Measurements from ENCODE around the gene CDH12.
"Not testable (repeated sequence)": the region's sequence is repeated elsewhere in the genome, so short reads cannot be mapped to it uniquely, and the experiment has no call there.

The CDH12 gene

DNA sequence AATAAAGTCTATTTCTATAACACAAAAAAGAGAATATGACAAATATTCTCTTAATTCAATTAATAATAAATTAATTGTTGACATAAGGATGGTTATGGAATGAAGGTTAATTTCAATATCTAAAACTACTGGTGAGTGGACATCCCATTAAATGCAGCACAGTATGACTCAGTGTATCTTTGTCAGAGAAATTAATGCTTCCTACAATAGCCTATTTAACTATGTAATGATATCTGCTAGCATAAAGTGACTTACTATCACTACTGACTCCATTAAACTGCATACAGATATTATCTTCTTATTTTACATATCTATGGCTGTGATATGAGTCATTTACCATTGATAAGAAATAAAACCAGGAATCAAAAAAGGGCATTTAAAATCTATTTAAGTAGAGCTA lies 298.7 kb downstream of the CDH12 start:
- DNase-seq = no peak

DNA sequence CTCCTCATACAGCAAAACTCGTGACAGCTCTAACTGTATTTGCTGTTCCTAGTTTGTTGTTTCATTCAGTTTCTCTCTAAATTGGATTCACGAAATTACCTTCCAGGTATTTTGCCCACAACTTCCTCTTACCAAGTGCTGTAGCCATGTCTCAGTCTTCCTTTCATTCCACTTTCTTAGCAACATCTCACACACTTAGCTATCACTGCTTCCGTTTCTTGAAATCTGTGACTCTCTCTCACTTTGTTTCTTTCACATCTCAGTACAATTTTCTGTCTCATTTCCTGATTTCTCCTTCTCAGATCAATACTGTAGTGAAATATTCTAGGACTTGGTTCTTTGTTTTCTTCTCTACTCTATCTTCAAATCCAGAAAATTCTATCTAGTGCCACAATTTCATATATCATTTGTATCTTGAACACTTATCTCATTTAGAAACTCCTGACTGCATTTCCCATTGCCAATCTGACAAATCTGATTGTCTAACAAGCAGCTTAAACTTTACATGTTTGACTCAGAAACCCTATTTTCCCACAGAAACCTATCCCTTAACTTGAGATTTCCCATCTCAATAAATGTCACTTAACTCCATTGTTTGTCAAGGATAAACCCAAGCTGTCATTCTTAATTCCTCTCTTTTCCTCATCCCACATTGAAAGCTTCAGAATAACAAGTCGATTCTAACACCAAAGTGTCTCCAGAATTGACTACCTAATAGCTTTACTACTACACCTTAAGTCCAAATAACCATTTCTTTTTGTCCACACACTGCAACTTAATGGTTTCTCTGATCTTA lies 303.1 kb downstream of the CDH12 start:
- no peak for DNase-seq

GRCh38 chr5:22542340-22542739 lies 310.8 kb downstream of the CDH12 start:
- no peak for DNase-seq

GRCh38 chr5:22541037-22541436 lies 312.1 kb downstream of the CDH12 start:
- DNase-seq = no peak

DNA sequence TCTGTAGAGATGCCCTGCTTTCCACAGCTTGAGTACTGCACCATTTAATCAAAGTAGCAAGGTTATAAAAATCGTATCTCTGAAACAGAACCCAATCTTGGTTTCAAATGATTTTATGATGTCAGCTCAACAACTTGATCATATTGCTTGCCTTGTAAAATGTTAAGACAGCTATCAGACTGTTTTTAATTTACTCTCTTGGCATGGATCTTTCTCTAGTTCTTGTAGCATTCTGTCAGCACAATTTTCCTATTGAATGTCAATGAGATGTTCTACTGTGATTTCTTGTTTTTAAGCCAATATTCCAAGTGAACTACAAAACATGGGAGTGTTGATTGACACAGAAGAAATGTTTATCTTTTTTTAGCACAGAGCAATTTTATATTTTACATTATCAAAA lies 313.4 kb downstream of the CDH12 start:
- no peak for DNase-seq

- no peak for DNase-seq
Measured at GRCh38 chr5:22531986-22532385, 321.2 kb downstream of the CDH12 start.

DNA sequence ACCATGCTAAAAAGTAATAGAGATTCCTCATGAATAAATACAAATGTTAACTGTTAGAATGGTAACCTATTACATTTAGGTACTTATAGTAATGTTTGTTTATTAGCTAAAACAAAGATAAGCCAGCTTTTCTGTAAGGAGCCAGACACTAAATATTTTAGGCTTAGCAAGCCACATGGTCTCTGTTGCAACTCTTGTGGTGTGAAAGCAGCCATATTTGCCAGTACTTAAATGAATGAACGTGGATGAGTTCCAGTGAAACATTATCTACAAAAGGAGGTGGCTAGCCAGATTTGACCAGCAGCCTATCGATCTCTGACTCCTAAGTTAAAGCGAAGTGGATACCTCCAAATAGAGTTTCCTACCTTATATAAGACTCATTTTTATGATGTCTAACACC lies 331.6 kb downstream of the CDH12 start:
- no peak for DNase-seq

- DNase-seq = not testable (repeated sequence)
Measured at GRCh38 chr5:22516497-22516896, 336.6 kb downstream of the CDH12 start.

GRCh38 chr5:22514231-22514630 lies 338.9 kb downstream of the CDH12 start:
- DNase-seq = no peak

GRCh38 chr5:22505891-22506290 lies 347.3 kb downstream of the CDH12 start:
- DNase-seq = no peak

GRCh38 chr5:22504411-22504810 lies 348.7 kb downstream of the CDH12 start:
- no peak for DNase-seq

DNA sequence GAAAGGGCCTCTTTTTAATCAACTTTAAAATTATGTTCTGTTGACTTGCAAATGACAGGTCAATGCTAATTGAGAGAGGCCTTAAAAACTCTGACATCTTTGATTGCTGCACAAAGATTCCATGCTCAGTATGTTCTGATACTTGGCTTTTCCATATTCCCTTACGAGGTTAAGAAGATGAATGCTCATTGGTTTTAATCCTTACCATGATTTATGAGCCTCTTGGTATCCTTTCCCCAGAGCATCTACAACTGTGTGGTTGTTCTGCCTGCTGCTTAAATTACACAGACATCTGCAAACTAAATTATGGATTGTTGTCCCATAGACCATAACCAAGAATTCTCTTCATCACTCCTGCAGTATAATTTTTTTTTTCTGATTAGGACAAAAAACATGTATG lies 352.6 kb downstream of the CDH12 start:
- DNase-seq = no peak

GRCh38 chr5:22496666-22497065 lies 356.5 kb downstream of the CDH12 start:
- no peak for DNase-seq

- DNase-seq = no peak
Measured at GRCh38 chr5:22495016-22495720, 358.0 kb downstream of the CDH12 start.

DNA sequence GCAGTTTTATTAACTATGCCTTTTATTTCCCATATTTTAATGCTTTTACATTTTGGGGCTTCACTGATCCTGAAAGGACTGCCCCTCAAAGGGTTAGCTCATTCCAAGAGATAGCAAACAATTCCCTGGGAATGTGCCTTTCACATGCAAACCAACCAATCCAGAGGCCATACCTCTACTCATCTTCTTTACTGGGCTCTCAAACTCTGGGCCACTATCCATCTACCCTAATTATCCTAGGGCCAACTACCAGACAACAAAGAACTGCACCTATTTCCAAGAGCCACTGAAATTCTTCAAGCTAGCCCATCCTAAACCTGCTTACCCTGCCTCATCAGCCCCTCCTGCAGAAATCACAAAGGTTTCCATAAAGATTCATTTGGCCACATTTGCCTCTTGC lies 364.7 kb downstream of the CDH12 start:
- DNase-seq = no peak

- DNase-seq = no peak
Measured at GRCh38 chr5:22480305-22480704, 372.8 kb downstream of the CDH12 start.

GRCh38 chr5:22473886-22474285 lies 379.3 kb downstream of the CDH12 start:
- DNase-seq = no peak

DNA sequence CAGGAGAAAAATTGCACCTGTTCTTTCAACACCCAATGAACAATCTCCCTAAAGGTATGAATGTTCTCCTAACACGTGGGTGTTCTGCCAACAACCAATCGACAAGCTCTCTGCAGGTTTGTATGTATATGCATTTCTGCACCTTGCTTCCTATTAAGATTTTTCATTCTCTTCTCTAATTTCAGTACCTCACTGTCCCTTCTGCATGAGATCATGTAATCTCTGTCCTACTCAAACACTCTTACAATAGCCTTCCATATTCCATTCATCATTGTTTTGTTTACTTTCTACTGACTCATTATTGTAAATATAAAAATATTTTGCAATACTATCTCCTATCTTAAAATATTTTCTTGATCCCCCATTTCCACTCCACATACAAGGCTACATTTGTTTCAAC lies 382.0 kb downstream of the CDH12 start:
- DNase-seq = no peak

DNA sequence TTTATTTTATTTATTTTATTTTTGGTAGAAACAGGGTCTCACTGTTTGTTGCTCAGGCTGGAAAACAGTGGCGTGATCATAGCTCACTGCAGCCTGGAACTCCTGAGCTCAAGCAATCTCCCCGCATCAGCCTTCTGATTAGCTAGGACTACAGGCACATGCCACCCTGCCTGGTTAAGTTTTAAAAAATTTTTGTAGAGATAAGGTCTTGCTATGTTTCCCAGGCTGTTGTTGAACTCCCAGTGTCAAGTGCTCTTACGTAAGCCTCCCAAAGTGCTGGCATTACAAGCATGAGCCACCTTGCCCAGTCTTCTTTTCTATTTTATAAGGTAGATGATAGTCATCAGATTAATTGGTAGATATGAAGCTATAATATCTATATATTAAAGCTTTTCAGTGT lies 382.7 kb downstream of the CDH12 start:
- no peak for DNase-seq

DNA sequence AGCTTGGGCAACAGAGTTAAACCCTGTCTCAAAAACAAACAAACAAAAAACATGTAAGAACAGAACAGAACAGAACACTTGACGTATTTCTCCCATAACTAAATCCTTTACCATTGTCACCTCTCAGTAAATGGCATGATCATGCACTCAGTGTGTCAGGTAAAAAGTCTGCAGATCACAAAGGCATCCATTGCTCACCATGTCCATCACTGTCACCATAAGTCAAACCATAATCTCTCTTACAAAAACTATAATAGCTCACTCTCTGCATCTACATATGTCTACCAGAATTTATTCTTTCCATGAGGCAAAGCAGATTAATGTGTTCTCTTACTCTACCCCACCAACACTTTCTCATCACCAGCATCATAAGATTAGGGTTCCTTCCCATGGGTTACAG lies 387.5 kb downstream of the CDH12 start:
- DNase-seq = no peak

DNA sequence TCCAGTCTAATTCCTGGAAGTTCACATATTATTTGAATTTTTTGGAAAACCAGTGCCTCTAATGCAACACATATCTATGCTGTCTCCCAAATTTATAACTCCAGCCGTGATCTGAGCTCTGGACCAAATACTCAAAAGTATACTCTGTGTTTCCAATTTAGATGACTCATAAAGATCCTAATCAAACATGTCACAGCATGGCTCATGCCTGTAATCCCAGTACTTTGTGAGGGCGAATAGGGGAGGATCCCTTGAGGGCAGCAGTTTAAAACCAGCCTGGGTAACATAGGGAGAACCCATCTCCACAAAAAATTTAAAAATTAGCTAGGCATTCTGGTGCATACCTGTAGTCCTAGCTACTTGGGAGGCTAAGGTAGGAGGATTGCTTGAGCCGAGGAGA lies 388.0 kb downstream of the CDH12 start:
- no peak for DNase-seq

DNA sequence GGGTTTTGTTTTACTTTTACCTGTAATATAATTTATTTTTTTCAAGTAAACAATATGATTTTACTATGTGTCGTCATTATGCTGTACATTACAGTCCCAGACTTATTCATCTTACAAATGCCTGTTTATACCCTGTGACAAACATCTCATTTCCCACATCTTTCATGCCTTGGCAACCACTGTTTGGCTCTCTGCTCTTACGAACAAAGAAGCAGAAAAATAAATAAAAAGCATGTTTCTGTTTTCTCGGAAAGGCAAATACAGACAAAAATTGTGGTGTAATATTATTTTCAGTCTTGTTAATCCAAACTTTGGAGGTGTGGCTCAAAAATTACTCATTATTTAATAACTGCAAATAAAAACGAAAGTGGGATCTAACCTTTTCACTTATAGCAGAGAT lies 393.0 kb downstream of the CDH12 start:
- DNase-seq = no peak

- DNase-seq = no peak
Measured at GRCh38 chr5:22432905-22433304, 420.2 kb downstream of the CDH12 start.

DNA sequence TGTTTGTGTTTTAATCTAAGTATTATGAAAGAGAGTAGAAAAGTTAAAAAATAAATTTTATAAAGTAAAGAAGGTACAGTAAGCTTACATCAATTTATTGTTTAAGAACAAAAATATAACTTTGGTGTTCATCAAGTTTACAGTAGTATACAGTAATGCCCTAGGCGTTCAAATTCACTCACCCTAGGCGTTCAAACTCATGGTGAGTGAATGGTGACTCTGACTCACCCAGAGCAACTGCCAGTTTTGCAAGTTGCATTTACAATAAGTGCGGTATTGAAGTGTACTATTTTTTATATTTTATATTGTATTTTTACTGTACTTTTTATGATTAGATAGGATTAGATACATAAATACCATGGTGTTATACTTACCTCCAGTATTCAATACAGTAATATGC lies 421.3 kb downstream of the CDH12 start:
- no peak for DNase-seq

DNA sequence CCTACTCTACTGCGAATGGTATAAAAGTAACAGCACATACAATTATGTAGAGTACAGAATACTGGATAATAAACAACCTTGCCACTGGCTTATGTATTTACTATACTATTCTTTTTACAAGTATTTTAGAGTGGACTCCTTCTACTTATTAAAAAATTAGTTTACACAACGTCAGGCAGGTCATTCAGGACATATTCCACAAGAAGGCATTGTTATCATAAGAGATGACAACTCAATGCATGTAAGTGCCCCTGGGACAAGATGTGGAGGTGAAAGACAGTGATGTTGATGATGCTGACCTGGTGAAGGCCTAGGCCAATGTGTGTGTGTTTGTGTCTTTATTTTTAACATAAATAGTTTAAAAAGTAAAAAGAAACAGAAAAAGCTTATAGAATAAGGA lies 421.7 kb downstream of the CDH12 start:
- DNase-seq = no peak

All from activated CD4-positive, alpha-beta T cell treated with anti-CD3 and anti-CD28 coated beads for 4 hours (primary cell).